Activated T-helper 17 cell treated with anti-CD3 and anti-CD28 coated beads, Interleukin-2, amount 50 U/mL, for 72 hours (primary cell): ENCODE data around the gene HRC. TPM values are rescaled to one million over a fixed set of nuclear protein-coding genes. Genes with fewer than 3 reads are reported as not detected.
"Not testable (repeated sequence)": the region's sequence is repeated elsewhere in the genome, so short reads cannot be mapped to it uniquely, and the experiment has no call there.

Experiments used
- ATAC-seq: fragments of 150-1000 bp; cut with Tn5 transposase; replicated peaks from 2 replicates; pipeline ENCODE4 v1.10.0; 2021; ENCODE audit warnings: mild to moderate bottlenecking, moderate library complexity
- H3K27ac Mint-ChIP-seq: one replicate; pipeline ENCODE4 v1.8.0; 2022; ENCODE audit warnings: mixed read lengths
- H3K27me3 Mint-ChIP-seq: one replicate; pipeline ENCODE4 v1.8.0; 2022; ENCODE audit warnings: mixed read lengths
- H3K36me3 Mint-ChIP-seq: one replicate; pipeline ENCODE4 v1.8.0; 2022; ENCODE audit warnings: low read depth, mild to moderate bottlenecking, mixed read lengths
- H3K4me1 Mint-ChIP-seq: one replicate; pipeline ENCODE4 v1.8.0; 2022; ENCODE audit warnings: mixed read lengths
- H3K4me3 Mint-ChIP-seq: one replicate; pipeline ENCODE4 v1.8.0; 2022; ENCODE audit warnings: mild to moderate bottlenecking, mixed read lengths
- H3K9me3 Mint-ChIP-seq: one replicate; pipeline ENCODE4 v1.8.0; 2022; ENCODE audit warnings: mixed read lengths
- total RNA-seq, 2 donors: library from RNA; stranded (reverse); gene quantifications; one replicate each; pipeline ENCODE4 v1.2.3, GENCODE V29; 2022

Gene HRC
- total RNA-seq, 2 donors from 2014 or later: not detected

GRCh38 chr19:49133621-49134454, 21.4 kb downstream of the HRC start:
- Mint-ChIP-seq H3K36me3 (no peaks in the 10 kb centered on the region), H3K9me3 (no peaks in the 10 kb centered on the region), H3K4me1 (peaks cover 3% of the 10 kb centered on the region), H3K27me3 (no peaks in the 10 kb centered on the region), H3K4me3 (peak overlapping the region; percentile 64), H3K27ac (peak overlapping the region; percentile 38)
- ATAC-seq: peak; percentile 81

- peak; percentile 28 for ATAC-seq
- no peaks in the 10 kb centered on the region for H3K27me3 Mint-ChIP-seq
- H3K4me1 Mint-ChIP-seq: peaks cover 7% of the 10 kb centered on the region
- H3K36me3 Mint-ChIP-seq: no peaks in the 10 kb centered on the region
- peak overlapping the region; percentile 64 for H3K4me3 Mint-ChIP-seq
- peak overlapping the region; percentile 38 for H3K27ac Mint-ChIP-seq
- no peaks in the 10 kb centered on the region for H3K9me3 Mint-ChIP-seq
Measured at GRCh38 chr19:49132974-49133609, 22.1 kb downstream of the HRC start.

GRCh38 chr19:49130325-49130724, 24.9 kb downstream of the HRC start:
- Mint-ChIP-seq H3K27me3 (no peaks in the 10 kb centered on the region), H3K4me1 (peaks cover 7% of the 10 kb centered on the region), H3K27ac (no peak overlapping the region), H3K4me3 (no peak overlapping the region), H3K36me3 (no peaks in the 10 kb centered on the region), H3K9me3 (no peaks in the 10 kb centered on the region)
- no peak for ATAC-seq

- Mint-ChIP-seq H3K9me3 (no peaks in the 10 kb centered on the region), H3K36me3 (no peaks in the 10 kb centered on the region), H3K27ac (no peak overlapping the region), H3K4me3 (peak overlapping the region; percentile 74), H3K4me1 (peaks cover 7% of the 10 kb centered on the region), H3K27me3 (no peaks in the 10 kb centered on the region)
- no peak for ATAC-seq
Measured at GRCh38 chr19:49129238-49129583, 26.0 kb downstream of the HRC start.

GRCh38 chr19:49128545-49129237, 26.5 kb downstream of the HRC start:
- Mint-ChIP-seq H3K27ac (no peak overlapping the region), H3K4me1 (peaks cover 7% of the 10 kb centered on the region), H3K27me3 (no peaks in the 10 kb centered on the region), H3K36me3 (no peaks in the 10 kb centered on the region), H3K4me3 (peak overlapping the region; percentile 74), H3K9me3 (no peaks in the 10 kb centered on the region)
- ATAC-seq: no peak

GRCh38 chr19:49127674-49128544, 27.3 kb downstream of the HRC start:
- ATAC-seq: peak; percentile 95
- no peaks in the 10 kb centered on the region for H3K27me3 Mint-ChIP-seq
- no peak overlapping the region for H3K27ac Mint-ChIP-seq
- peak overlapping the region; percentile 74 for H3K4me3 Mint-ChIP-seq
- H3K4me1 Mint-ChIP-seq: peaks cover 7% of the 10 kb centered on the region
- H3K9me3 Mint-ChIP-seq: no peaks in the 10 kb centered on the region
- no peaks in the 10 kb centered on the region for H3K36me3 Mint-ChIP-seq

- H3K9me3 Mint-ChIP-seq, H3K4me1 Mint-ChIP-seq, H3K27ac Mint-ChIP-seq, H3K36me3 Mint-ChIP-seq, ATAC-seq, H3K27me3 Mint-ChIP-seq: not testable (repeated sequence)
- peak overlapping the region; percentile 74 for H3K4me3 Mint-ChIP-seq
Measured at GRCh38 chr19:49127225-49127624, 28.0 kb downstream of the HRC start.

- Mint-ChIP-seq H3K4me1 (peaks cover 7% of the 10 kb centered on the region), H3K4me3 (peak overlapping the region; percentile 25), H3K36me3 (no peaks in the 10 kb centered on the region), H3K27ac (no peak overlapping the region), H3K27me3 (no peaks in the 10 kb centered on the region), H3K9me3 (no peaks in the 10 kb centered on the region)
- ATAC-seq: no peak
Measured at GRCh38 chr19:49126575-49126974, 28.6 kb downstream of the HRC start.

GRCh38 chr19:49125025-49125731, 30.0 kb downstream of the HRC start:
- Mint-ChIP-seq H3K27me3 (peaks cover 5% of the 10 kb centered on the region), H3K27ac (no peak overlapping the region), H3K9me3 (no peaks in the 10 kb centered on the region), H3K4me1 (peaks cover 15% of the 10 kb centered on the region), H3K4me3 (no peak overlapping the region), H3K36me3 (no peaks in the 10 kb centered on the region)
- ATAC-seq: no peak

GRCh38 chr19:49123285-49123684, 31.9 kb downstream of the HRC start:
- not testable (repeated sequence) for H3K27ac Mint-ChIP-seq, H3K9me3 Mint-ChIP-seq, H3K27me3 Mint-ChIP-seq, H3K4me3 Mint-ChIP-seq, ATAC-seq, H3K36me3 Mint-ChIP-seq
- H3K4me1 Mint-ChIP-seq: peaks cover 10% of the 10 kb centered on the region

GRCh38 chr19:49121841-49122240, 33.4 kb downstream of the HRC start:
- H3K9me3 Mint-ChIP-seq, H3K4me3 Mint-ChIP-seq, ATAC-seq, H3K27ac Mint-ChIP-seq, H3K36me3 Mint-ChIP-seq, H3K27me3 Mint-ChIP-seq: not testable (repeated sequence)
- peaks cover 16% of the 10 kb centered on the region for H3K4me1 Mint-ChIP-seq

- H3K4me1 Mint-ChIP-seq: peaks cover 16% of the 10 kb centered on the region
- H3K27me3 Mint-ChIP-seq: peaks cover 5% of the 10 kb centered on the region
- no peak overlapping the region for H3K27ac Mint-ChIP-seq
- no peak for ATAC-seq
- no peaks in the 10 kb centered on the region for H3K36me3 Mint-ChIP-seq
- H3K4me3 Mint-ChIP-seq: peak overlapping the region; percentile 87
- H3K9me3 Mint-ChIP-seq: no peaks in the 10 kb centered on the region
Measured at GRCh38 chr19:49120868-49121267, 34.3 kb downstream of the HRC start.

- no peaks in the 10 kb centered on the region for H3K36me3 Mint-ChIP-seq
- H3K4me1 Mint-ChIP-seq: peaks cover 16% of the 10 kb centered on the region
- no peak for ATAC-seq
- H3K4me3 Mint-ChIP-seq: peak overlapping the region; percentile 87
- H3K27me3 Mint-ChIP-seq: peaks cover 5% of the 10 kb centered on the region
- H3K9me3 Mint-ChIP-seq: no peaks in the 10 kb centered on the region
- no peak overlapping the region for H3K27ac Mint-ChIP-seq
Measured at GRCh38 chr19:49120325-49120683, 34.9 kb downstream of the HRC start.
